Testis (tissue), 2 donors: ENCODE measurements around the gene LMNB1.

Source experiments
- CTCF ChIP-seq, 3 experiments: fragments of 450-650 bp in 2 of 3; fragments of 200-600 bp in 1 of 3; sonication (generic) in 1 of 3; IDR thresholded peaks; one replicate each; pipeline ENCODE4 v1.5.1; 2016 to 2019; ENCODE audit warnings: antibody characterized with exemption in 3 of 3, mild to moderate bottlenecking in 2 of 3, moderate library complexity in 1 of 3
- POLR2A ChIP-seq: fragments of 450-650 bp; IDR thresholded peaks from one replicate; pipeline ENCODE4 v1.6.1; 2017; ENCODE audit warnings: antibody characterized with exemption, mild to moderate bottlenecking, moderate library complexity

DNA sequence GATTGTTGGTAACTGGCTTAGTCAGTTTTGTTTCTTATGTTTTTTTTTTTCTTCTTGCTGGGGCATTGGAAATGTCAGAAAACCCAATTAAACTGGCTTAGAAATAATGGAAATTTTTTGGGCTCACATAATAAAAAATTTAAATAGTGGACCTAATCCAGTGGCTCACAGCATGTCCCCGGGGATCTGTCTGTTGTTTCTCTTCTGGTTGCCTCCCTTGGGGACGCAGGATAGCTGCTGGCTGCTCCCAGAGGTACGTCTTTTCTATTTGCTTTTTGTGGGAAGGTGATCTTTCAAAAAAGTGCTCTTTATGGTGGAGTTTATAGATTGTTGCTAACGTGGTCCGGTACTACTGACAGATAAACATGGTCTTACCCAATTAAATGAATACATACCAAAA lies 52.2 kb downstream of the LMNB1 start:
- TF ChIP-seq CTCF (IDR thresholded peaks at IDR 0.05) (no peak), POLR2A (no peak)
